Erythroblast (primary cell): ENCODE measurements around the gene PLA2G12A.

Source experiments
- GATA1 ChIP-seq: IDR thresholded peaks from 2 replicates; pipeline ENCODE4 v1.6.1; 2011; ENCODE audit warnings: low read depth, mild to moderate bottlenecking, control low read depth, low read length, moderate library complexity
- POLR2A ChIP-seq: IDR thresholded peaks from 2 replicates; pipeline ENCODE4 v1.6.1; 2011; ENCODE audit warnings: mild to moderate bottlenecking, low read length

DNA sequence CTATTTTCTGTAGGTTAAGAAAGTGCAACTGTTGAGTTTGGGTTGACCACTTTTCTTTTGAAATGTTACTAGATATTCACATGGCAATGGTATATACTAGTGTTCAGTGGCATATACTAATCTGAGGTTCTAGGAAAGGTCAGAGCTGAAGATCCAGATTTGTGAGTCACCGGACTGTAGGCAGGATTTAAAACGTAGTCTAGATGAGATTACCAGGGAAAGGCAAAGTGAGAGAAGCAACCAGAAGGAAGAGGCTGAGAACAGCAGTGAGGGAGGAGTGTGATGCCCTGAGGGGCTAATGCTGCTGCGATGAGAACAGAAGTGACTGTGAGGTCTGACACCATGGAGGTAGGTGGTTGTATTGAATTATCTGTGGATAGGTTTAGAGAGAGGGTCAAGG is 9.7 kb upstream of the PLA2G12A start:
- TF ChIP-seq POLR2A = no peak
- no peak for TF ChIP-seq GATA1
